ENCODE data around the gene RAVER2.

RAVER2 gene

DNA sequence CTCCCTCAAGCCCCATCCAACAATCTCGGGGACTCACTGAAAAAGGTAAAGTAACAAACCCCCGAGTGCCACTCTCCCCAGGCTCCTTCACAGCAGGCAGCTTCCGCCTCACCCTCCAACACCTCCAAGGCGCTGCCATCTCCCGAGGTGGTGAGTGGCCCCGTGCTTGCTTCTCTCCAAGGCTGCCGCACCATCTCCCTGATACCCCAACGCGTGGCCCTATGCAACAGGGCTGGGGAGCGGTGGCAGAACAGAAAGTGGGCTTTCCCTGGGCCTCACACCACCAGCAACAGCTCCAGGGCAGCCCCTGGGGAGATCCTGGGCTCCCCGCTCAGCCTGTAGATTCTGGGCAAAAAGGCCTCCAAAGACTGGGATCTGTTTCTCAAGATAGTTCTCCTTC is 105.1 kb downstream of the RAVER2 start:
- peaks cover 68% of the 10 kb centered on the region for H3K36me3 ChIP-seq (ENCODE audit: insufficient read depth, low read length)
- H3K9ac ChIP-seq (ENCODE audit: low read depth, low read length), result no peak overlapping the region
- no peaks in the 10 kb centered on the region for H3K9me3 ChIP-seq (replicated peaks; ENCODE audit: low read length)
- no peak overlapping the region for H3K4me3 ChIP-seq (ENCODE audit: low read length)
- no peak overlapping the region for H3K4me2 ChIP-seq (ENCODE audit: low read length)
- no peaks in the 10 kb centered on the region for H3K4me1 ChIP-seq (ENCODE audit: control insufficient read depth, insufficient read depth, low read length)
- no peaks in the 10 kb centered on the region for H3K27me3 ChIP-seq (ENCODE audit: control insufficient read depth, insufficient read depth, low read length)

DNA sequence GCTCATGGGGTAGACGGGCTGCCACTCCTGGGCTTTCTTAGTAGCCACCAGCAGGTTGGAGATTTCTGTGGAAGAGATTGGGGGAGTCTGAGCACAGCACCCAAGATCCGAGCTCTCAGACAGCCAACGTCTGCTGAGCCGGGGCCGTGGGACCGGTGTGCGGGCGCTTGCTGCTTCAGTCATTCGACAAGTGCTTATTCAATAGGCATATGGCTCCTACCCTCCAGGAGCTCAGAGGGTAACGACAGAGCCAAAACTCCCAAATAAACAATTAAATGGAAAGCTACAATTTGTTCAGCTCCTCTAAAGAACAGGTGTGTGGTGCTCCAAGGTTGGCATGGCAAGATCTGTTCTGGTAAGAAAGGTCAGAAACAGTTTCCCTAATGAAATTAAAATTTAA is 106.0 kb downstream of the RAVER2 start:
- no peak overlapping the region for H3K9ac ChIP-seq (ENCODE audit: low read depth, low read length)
- H3K4me1 ChIP-seq (ENCODE audit: control insufficient read depth, insufficient read depth, low read length), result no peaks in the 10 kb centered on the region
- no peaks in the 10 kb centered on the region for H3K9me3 ChIP-seq (replicated peaks; ENCODE audit: low read length)
- H3K27me3 ChIP-seq (ENCODE audit: control insufficient read depth, insufficient read depth, low read length), result no peaks in the 10 kb centered on the region
- peaks cover 67% of the 10 kb centered on the region for H3K36me3 ChIP-seq (ENCODE audit: insufficient read depth, low read length)
- no peak overlapping the region for H3K4me2 ChIP-seq (ENCODE audit: low read length)
- no peak overlapping the region for H3K4me3 ChIP-seq (ENCODE audit: low read length)

DNA sequence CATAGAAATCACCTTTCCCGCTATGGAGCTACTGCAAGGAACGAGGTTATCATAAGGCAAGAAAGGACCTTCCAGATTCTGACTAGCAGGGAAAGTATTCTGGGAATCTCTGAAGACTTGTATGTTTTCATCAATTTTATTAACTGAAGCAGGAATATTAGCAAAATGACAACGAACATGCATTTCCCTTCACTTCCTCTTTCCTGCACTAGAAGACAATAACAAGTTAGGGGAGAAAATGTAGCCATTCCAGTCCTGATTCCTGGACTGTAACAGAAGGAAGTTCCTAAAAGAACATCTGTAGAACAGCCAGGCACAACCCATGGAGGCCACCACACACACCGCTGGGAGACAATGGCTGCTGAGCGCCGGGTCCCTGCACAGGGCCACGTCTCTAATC is 106.8 kb downstream of the RAVER2 start:
- Histone ChIP-seq H3K9ac (ENCODE audit: low read depth, low read length) (no peak overlapping the region), H3K4me2 (ENCODE audit: low read length) (no peak overlapping the region), H3K27me3 (ENCODE audit: control insufficient read depth, insufficient read depth, low read length) (no peaks in the 10 kb centered on the region), H3K4me1 (ENCODE audit: control insufficient read depth, insufficient read depth, low read length) (no peaks in the 10 kb centered on the region), H3K4me3 (ENCODE audit: low read length) (no peak overlapping the region), H3K36me3 (ENCODE audit: insufficient read depth, low read length) (peaks cover 64% of the 10 kb centered on the region), H3K9me3 (replicated peaks; ENCODE audit: low read length) (no peaks in the 10 kb centered on the region)

DNA sequence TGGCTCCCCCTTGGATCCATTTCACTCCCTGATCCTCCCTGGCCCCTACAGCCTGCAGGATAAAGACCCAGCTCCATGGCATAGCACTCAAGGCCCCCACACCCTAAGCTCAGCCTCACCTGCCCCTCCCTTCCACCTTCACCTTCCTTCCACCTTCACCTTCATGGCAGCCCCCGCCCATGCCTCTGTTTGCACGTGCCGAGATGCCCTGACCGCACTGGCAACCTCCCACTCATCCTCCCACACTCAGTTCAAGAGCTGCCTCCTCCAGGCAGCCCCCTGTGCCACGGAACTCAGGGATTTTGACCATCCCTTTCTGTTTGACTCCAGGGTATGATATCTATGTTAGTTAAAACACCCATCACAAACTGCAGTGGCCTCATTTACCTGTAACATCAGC is 109.8 kb downstream of the RAVER2 start:
- Histone ChIP-seq H3K27me3 (ENCODE audit: control insufficient read depth, insufficient read depth, low read length) (no peaks in the 10 kb centered on the region), H3K36me3 (ENCODE audit: insufficient read depth, low read length) (peaks cover 81% of the 10 kb centered on the region), H3K4me3 (ENCODE audit: low read length) (no peak overlapping the region), H3K9me3 (replicated peaks; ENCODE audit: low read length) (no peaks in the 10 kb centered on the region), H3K4me1 (ENCODE audit: control insufficient read depth, insufficient read depth, low read length) (no peaks in the 10 kb centered on the region), H3K9ac (ENCODE audit: low read depth, low read length) (no peak overlapping the region), H3K4me2 (ENCODE audit: low read length) (no peak overlapping the region)

DNA sequence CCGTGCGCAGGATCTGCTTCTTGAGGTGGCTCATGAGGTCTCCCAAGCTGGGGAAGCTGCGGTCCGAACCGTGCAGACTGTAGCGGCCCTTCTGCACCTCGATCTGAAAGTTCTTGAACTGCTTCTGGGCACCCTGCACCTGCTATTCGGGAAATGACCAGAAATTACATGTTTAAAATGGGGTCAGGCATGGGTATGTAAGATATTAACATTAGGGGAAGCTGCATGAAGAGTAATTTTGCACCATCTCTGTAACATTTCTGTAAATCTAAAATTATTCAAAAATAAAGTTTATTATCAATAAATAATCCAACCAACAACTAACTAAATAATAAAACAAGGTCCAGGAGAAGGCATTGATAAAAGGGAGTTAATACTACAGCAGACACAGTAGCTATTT is 110.7 kb downstream of the RAVER2 start:
- H3K9me3 ChIP-seq (replicated peaks; ENCODE audit: low read length), result no peaks in the 10 kb centered on the region
- H3K4me3 ChIP-seq (ENCODE audit: low read length), result no peak overlapping the region
- H3K27me3 ChIP-seq (ENCODE audit: control insufficient read depth, insufficient read depth, low read length), result no peaks in the 10 kb centered on the region
- H3K4me2 ChIP-seq (ENCODE audit: low read length), result no peak overlapping the region
- H3K4me1 ChIP-seq (ENCODE audit: control insufficient read depth, insufficient read depth, low read length), result no peaks in the 10 kb centered on the region
- H3K36me3 ChIP-seq (ENCODE audit: insufficient read depth, low read length), result peaks cover 78% of the 10 kb centered on the region
- H3K9ac ChIP-seq (ENCODE audit: low read depth, low read length), result no peak overlapping the region

DNA sequence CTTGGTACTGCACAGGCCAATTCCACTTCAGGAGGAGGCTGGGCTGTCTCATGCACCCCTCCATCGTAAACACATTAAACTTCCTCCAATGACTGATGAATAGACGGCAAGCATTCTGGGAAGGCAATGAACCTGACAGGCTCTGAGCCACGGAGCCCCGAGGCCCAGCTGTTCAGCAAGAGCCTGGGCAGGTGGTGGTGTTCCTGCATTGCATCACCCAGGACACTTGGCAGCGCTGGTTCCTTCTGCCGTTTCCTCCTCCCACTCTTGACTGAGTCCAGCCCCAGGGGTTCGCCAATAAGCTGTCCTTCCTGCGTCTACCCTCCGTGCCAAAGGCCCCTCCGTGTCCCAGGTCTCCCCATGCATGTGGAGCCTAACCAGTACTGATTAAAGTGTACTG is 111.7 kb downstream of the RAVER2 start:
- Histone ChIP-seq H3K4me3 (ENCODE audit: low read length) (no peak overlapping the region), H3K4me2 (ENCODE audit: low read length) (no peak overlapping the region), H3K4me1 (ENCODE audit: control insufficient read depth, insufficient read depth, low read length) (no peaks in the 10 kb centered on the region), H3K36me3 (ENCODE audit: insufficient read depth, low read length) (peaks cover 71% of the 10 kb centered on the region), H3K27me3 (ENCODE audit: control insufficient read depth, insufficient read depth, low read length) (no peaks in the 10 kb centered on the region), H3K9me3 (replicated peaks; ENCODE audit: low read length) (no peaks in the 10 kb centered on the region), H3K9ac (ENCODE audit: low read depth, low read length) (no peak overlapping the region)

DNA sequence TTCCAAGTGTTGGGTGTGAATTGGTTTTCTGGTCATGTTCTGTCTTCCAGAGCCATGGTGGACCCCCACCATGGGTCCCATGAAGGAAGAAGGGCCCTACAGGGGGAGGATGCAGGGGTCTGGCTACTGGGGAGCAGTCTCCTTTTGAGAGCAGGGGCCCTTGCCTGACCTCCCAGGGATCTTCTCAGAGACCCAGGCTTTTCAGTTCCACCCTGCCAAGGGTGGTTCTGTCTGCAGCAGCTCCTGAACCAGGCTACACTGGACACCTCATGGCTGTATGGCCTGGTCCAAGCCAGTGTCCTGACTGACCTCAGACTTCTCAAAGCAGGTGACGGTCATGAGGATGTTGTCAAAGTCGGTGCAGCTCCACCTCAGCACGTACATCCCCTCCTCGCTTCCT is 112.5 kb downstream of the RAVER2 start:
- Histone ChIP-seq H3K9me3 (replicated peaks; ENCODE audit: low read length) (no peaks in the 10 kb centered on the region), H3K4me2 (ENCODE audit: low read length) (no peak overlapping the region), H3K9ac (ENCODE audit: low read depth, low read length) (no peak overlapping the region), H3K27me3 (ENCODE audit: control insufficient read depth, insufficient read depth, low read length) (no peaks in the 10 kb centered on the region), H3K4me3 (ENCODE audit: low read length) (no peak overlapping the region), H3K36me3 (ENCODE audit: insufficient read depth, low read length) (peaks cover 68% of the 10 kb centered on the region), H3K4me1 (ENCODE audit: control insufficient read depth, insufficient read depth, low read length) (no peaks in the 10 kb centered on the region)

DNA sequence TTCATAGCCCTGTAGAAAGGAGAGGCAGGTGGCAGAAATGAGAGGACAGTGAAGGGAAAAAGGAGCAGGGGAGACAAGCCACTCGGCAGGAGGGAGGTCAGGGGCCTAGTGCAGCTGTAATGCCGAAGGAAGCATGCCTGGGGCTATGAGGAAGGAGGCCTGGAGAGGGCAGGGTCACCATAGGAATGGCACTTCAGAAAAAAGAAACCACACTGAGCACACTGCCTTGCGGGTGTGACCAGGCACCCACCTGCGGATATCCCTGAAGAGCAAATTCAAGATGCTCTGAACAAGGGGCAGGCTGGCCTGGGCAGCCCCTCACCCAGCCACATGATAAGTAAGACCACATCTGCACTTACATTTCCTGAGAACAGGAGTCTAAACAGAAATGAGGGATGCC is 116.7 kb downstream of the RAVER2 start:
- Histone ChIP-seq H3K9ac (ENCODE audit: low read depth, low read length) (no peak overlapping the region), H3K9me3 (replicated peaks; ENCODE audit: low read length) (no peaks in the 10 kb centered on the region), H3K4me1 (ENCODE audit: control insufficient read depth, insufficient read depth, low read length) (no peaks in the 10 kb centered on the region), H3K36me3 (ENCODE audit: insufficient read depth, low read length) (peaks cover 44% of the 10 kb centered on the region), H3K27me3 (ENCODE audit: control insufficient read depth, insufficient read depth, low read length) (no peaks in the 10 kb centered on the region), H3K4me2 (ENCODE audit: low read length) (no peak overlapping the region), H3K4me3 (ENCODE audit: low read length) (no peak overlapping the region)

DNA sequence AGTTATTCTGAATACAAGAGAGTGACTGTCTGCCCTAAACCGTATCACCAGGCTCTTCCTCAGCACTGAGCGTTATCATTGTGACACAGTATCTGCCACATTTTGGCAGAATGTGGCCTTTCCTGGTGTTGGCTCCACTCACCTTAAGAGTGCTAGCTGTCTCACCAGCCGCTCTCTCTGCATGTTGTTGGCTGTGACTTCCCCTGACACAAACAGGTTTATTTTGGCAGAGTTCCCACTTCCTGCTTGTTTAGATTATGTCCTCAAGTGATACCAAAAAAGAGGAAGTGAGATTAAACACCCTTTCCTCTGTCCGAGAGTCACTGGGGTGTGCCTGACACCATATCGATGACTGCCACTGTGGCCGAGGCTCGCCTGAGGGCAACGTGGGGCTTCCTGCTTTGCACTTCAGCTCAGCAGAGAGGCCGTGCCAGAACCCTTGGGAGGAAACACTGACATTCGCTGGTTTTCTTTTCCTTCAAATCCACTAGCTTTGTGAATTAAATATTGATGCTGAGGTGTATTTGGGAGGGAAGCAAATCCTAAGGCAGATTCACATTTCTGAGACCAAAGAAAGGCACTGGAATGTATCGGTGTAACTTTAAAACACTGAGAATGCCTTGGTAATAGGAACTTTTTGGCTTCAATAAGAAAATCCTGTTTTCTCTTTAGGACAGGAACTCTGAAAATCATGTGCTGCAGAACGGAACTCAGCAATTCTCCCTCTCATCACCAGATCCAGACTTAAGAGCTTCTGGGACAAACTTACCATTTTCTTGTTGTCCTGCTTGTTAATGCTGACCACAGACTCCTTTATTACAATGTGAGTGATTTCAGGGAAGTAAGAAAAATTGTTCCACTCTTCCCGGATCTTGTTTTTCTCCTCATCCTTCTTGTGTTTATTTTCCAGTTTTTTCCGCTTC is 119.4 kb downstream of the RAVER2 start:
- Histone ChIP-seq H3K4me2 (ENCODE audit: low read length) (no peak overlapping the region), H3K27me3 (ENCODE audit: control insufficient read depth, insufficient read depth, low read length) (no peaks in the 10 kb centered on the region), H3K4me3 (ENCODE audit: low read length) (no peak overlapping the region), H3K9ac (ENCODE audit: low read depth, low read length) (no peak overlapping the region), H3K36me3 (ENCODE audit: insufficient read depth, low read length) (peaks cover 27% of the 10 kb centered on the region), H3K9me3 (replicated peaks; ENCODE audit: low read length) (no peaks in the 10 kb centered on the region), H3K4me1 (ENCODE audit: control insufficient read depth, insufficient read depth, low read length) (no peaks in the 10 kb centered on the region)

DNA sequence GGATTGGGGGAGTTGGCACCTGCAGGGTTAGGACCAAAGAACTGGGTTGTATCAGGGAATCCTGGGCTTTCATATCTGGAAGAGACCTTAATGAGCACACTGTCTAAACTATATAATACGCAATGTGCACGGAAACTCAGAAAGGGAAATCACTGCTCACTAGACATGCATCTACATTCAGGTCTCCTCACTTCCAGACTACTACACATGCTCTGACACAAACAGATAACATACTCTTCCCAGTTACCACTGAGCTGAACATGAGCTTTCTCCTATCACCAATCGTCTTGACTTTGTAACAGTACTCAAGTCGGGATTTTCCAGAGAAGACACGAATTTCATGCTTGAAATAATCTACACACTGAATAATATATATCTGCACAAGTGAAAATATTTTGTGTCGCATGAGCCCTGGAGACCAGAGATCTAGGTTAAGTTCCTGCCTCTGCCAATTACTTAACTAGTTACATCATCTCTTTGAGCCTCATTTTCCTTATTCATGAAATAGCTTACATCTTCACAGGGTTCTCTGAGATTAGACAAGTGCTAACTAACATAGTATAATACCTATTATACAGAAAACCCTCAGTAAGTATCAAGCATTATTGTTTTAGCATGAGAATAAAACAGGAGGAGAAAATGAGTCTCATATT is 120.4 kb downstream of the RAVER2 start:
- H3K4me1 ChIP-seq (ENCODE audit: control insufficient read depth, insufficient read depth, low read length), result no peaks in the 10 kb centered on the region
- H3K9ac ChIP-seq (ENCODE audit: low read depth, low read length), result no peak overlapping the region
- no peak overlapping the region for H3K4me2 ChIP-seq (ENCODE audit: low read length)
- H3K36me3 ChIP-seq (ENCODE audit: insufficient read depth, low read length), result peaks cover 23% of the 10 kb centered on the region
- H3K27me3 ChIP-seq (ENCODE audit: control insufficient read depth, insufficient read depth, low read length), result no peaks in the 10 kb centered on the region
- H3K4me3 ChIP-seq (ENCODE audit: low read length), result no peak overlapping the region
- H3K9me3 ChIP-seq (replicated peaks; ENCODE audit: low read length), result no peaks in the 10 kb centered on the region

DNA sequence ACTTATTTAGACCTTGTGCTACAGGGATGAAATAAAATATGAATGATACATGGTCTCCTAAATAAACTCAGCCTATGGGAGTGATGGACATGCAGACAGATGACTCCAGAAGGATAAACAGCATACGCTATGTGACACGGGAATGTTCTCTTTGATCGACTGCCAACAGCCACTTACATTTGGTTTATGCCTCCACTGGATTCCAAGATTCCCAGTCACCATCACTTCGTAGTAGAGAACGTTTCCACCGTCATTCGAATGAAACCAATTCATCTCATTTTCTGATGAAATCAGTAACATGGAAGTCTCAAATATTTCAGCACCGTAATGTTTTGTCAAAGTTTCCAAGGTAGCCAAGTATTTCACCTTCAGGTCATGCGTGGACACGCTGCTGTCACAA is 121.8 kb downstream of the RAVER2 start:
- Histone ChIP-seq H3K4me1 (ENCODE audit: control insufficient read depth, insufficient read depth, low read length) (no peaks in the 10 kb centered on the region), H3K4me2 (ENCODE audit: low read length) (no peak overlapping the region), H3K4me3 (ENCODE audit: low read length) (no peak overlapping the region), H3K36me3 (ENCODE audit: insufficient read depth, low read length) (peaks cover 30% of the 10 kb centered on the region), H3K9ac (ENCODE audit: low read depth, low read length) (no peak overlapping the region), H3K9me3 (replicated peaks; ENCODE audit: low read length) (no peaks in the 10 kb centered on the region), H3K27me3 (ENCODE audit: control insufficient read depth, insufficient read depth, low read length) (no peaks in the 10 kb centered on the region)

DNA sequence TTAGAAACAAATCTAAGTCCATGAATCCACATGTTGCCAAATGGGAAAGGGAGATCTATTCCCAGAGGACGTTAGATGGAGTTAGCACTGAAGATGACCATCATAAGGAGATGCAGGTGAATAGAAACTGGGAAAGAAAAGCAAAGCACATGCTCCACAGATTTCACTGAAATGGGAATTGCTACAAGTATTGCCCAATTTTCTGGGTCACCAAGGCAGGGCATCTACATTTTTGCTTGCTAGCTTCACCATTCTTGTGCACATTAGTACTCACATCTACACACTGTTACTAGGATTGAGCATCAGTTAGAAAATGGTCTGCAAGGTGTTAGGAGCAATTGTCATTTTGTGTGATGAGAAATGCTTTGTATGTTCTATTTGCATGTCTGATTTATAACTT is 122.4 kb downstream of the RAVER2 start:
- Histone ChIP-seq H3K4me3 (ENCODE audit: low read length) (no peak overlapping the region), H3K4me1 (ENCODE audit: control insufficient read depth, insufficient read depth, low read length) (no peaks in the 10 kb centered on the region), H3K9ac (ENCODE audit: low read depth, low read length) (no peak overlapping the region), H3K36me3 (ENCODE audit: insufficient read depth, low read length) (peaks cover 35% of the 10 kb centered on the region), H3K27me3 (ENCODE audit: control insufficient read depth, insufficient read depth, low read length) (no peaks in the 10 kb centered on the region), H3K4me2 (ENCODE audit: low read length) (no peak overlapping the region), H3K9me3 (replicated peaks; ENCODE audit: low read length) (no peaks in the 10 kb centered on the region)

All from skeletal muscle satellite cell (primary cell).